Fibroblast of villous mesenchyme (primary cell): ENCODE measurements around the gene COQ7. TPM values are rescaled to one million over a fixed set of nuclear protein-coding genes. Genes with fewer than 3 reads are reported as not detected.
A peak's percentile ranks its signal among the peaks of the same experiment; 100 is the strongest.

Experiments
- DNase-seq: peaks from one replicate; pipeline ENCODE4 v3.0.0-alpha.2; 2010; ENCODE audit warnings: low read depth
- H3K4me3 ChIP-seq: 2 replicates; pipeline ENCODE4 v1.5.1; 2011; ENCODE audit warnings: low read depth, mild to moderate bottlenecking, low read length
- total RNA-seq: library from RNA; depleted of rRNA; stranded (reverse); fragments of >200 nt; gene quantifications from 2 replicates; pipeline ENCODE4 v1.2.3, GENCODE V29; 2012
- TF ChIP-seq, protein P1 (sequence below): IDR thresholded peaks from 2 replicates; pipeline ENCODE4 v1.5.1; 2012; ENCODE audit warnings: low read depth, mild to moderate bottlenecking, low read length; ENCODE audit not compliant: insufficient read depth

The COQ7 gene
- total RNA-seq, 1 donor: 9.9 TPM

DNA sequence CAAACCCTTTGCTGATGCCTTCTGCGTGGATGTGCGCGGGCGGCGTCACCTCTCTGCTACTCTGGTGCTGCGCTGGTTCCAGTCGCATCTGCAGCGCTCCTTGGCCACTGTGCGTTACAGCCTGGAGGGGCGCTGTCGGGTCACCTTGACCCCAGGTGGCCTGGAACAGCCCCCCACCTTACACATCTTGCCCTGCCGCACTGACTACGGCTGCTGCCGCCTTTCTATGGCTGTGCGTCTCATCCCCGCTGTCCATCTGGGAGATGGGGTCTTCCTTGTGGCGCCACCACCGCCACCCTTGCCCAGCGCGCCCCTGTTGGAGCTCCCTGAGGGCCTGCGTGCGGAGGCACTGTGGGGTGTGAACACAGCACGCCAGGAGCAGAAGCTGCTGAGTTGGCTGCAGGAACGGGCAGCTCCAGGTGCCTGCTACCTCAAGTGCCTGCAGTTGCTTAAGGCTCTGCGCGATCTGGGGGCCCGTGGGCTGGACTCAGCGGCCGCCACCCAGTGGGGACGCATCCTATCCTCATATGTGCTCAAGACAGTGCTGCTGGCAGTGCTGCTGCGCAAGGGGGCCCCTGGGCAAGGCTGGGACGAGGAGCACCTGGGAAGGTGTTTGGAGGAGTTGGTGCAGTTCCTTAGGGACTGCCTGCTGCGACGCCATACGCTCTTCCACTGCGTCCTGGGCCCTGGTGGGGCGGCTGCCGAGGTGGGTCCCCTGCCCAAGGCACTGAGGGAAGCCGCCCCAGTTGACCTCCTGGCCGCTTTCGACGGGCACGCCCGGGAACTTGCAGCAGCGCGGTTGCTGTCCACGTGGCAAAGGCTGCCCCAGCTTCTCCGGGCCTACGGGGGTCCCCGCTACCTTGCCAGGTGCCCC is 48.0 kb downstream of the COQ7 start:
- H3K4me3 ChIP-seq: peak overlapping the region; percentile 73
- TF ChIP-seq, protein P1, sequence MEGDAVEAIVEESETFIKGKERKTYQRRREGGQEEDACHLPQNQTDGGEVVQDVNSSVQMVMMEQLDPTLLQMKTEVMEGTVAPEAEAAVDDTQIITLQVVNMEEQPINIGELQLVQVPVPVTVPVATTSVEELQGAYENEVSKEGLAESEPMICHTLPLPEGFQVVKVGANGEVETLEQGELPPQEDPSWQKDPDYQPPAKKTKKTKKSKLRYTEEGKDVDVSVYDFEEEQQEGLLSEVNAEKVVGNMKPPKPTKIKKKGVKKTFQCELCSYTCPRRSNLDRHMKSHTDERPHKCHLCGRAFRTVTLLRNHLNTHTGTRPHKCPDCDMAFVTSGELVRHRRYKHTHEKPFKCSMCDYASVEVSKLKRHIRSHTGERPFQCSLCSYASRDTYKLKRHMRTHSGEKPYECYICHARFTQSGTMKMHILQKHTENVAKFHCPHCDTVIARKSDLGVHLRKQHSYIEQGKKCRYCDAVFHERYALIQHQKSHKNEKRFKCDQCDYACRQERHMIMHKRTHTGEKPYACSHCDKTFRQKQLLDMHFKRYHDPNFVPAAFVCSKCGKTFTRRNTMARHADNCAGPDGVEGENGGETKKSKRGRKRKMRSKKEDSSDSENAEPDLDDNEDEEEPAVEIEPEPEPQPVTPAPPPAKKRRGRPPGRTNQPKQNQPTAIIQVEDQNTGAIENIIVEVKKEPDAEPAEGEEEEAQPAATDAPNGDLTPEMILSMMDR: peak; percentile 41
- DNase-seq: no peak

DNA sequence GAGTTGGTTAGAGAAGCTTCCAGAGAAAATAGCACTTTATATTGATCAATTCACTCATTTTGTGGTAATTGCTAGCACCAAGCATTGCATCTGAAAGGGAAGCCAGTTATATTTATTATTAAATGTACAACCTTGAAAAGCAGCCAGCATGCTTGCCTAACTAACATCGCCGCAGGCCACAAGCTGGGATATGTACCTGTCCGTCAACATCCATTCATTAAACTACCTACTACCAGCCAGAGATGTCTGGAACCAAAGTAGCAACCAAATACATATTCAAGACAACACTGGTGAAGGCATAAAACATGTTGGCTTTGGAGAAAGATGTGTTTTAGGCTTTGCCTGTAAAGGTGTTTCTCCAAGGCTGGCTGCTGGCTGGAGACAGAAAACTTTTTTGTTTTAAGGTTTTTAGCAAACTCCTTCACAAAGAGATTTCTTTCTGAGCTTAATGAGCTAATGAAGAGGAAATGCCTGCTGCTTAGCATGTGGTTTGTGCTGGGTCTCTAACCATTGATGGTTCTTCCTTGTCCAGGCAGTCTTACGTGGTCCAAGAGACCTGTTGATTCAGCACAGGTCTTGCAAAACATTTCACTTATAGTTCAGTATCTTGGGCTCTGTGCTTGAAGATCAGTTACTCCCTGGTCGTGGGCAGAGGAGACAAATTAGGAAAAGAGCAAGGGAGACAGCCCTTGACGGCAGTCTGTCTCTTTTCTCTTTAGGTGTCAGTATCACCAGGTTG is 49.5 kb downstream of the COQ7 start:
- DNase-seq: peak; percentile 59
- H3K4me3 ChIP-seq: peak overlapping the region; percentile 33
- TF ChIP-seq, protein P1: no peak

DNA sequence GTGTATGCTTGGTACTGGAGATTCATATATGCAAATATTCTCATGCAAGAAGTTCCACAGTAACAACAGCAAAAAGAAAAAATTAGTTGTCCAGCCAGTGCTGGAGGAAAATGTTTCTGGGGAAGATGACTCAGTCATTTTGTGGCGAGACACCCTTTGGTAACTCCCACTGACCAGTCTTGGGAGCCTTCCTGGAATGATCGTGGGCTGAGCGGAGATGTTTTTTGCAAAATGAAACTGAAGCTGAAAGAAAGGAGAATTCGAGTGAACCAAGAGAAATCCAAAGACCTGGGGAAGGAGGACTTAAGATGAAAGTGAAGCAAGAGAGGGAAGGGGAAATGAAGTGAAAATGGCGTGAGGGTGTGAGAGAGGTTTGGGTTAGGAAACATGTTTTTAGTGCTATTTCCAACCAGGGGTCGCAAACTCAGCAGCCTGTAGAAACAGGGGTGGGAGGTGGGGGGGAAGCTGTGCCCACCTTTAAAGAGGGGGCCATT is 51.6 kb downstream of the COQ7 start:
- TF ChIP-seq, protein P1: no peak
- H3K4me3 ChIP-seq: peak overlapping the region; percentile 70
- peak; percentile 97 for DNase-seq

DNA sequence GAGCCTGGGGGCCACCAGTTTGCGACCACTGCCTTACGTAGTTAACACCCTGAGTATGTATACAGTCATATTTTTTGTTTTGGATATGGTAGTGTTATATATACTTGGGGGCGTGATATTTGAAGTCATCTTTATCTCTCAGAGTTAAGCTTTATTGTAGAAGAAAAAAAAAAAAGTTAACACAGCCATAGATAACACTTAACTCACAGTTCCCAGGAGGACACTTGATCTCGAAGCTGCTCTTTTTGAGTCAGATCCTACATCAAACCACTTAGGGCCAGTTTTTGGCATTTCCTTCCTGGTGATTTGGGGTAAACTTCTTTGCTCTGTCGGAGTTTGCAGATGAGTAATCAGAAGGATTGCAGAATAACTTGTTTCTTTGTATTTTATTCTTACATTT is 52.1 kb downstream of the COQ7 start:
- DNase-seq: peak; percentile 95
- TF ChIP-seq, protein P1: no peak
- peak overlapping the region; percentile 70 for H3K4me3 ChIP-seq

DNA sequence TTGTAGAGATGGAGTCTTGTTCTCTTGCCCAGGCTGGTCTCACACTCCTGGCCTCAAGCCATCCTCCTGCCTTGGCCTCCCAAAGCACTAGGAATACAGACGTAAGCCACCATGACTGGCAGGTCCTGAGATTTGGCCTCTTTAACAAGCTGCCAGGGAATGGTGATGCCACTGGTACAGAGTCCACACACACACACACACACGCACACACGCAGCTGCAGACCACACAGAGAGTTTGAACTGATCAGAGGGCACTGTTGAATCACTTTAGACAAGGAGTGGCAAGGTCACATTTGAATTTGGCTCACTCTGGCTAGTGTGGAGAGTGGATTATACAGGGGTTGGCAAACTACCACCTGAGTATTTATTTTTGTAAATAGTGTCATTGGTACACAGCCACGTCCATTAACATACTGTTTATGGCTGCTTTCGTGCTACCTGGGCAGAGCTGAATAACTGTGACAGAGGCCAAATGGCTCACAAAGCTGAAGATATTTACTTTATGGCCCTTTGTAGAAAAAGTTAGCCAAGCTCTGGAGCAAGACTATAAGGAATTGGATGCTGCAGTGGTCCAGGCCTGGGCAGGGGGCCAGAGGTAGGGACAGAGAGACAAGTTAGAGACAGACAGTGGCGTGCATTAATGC is 56.2 kb downstream of the COQ7 start:
- no peak for DNase-seq
- TF ChIP-seq, protein P1: no peak
- no peak overlapping the region for H3K4me3 ChIP-seq

DNA sequence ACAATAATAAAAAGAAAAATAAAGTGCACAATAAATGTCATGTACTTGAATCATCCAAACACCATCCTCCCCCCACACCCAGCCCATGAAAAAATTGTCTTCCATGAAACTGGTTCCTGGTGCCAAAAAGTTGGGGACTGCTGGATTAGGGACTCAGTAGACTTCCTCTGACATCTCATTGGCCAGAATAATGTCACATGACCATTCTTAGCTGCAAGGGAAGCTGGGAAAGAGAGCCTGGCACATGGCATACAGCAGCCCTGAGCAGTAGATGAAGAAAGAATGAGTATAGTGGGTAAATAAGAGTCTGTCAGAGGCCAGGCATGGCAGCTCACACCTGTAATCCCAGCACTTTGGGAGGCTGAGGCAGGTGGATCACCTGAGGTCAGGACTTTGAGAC is 58.9 kb downstream of the COQ7 start:
- H3K4me3 ChIP-seq: no peak overlapping the region
- DNase-seq: no peak
- TF ChIP-seq, protein P1: no peak
